IPS DF 6.9 (cell line): ENCODE results near the gene FAM90A1.
"Not testable (repeated sequence)": the region's sequence is repeated elsewhere in the genome, so short reads cannot be mapped to it uniquely, and the experiment has no call there.

Experiments
- DNase-seq: peaks from one replicate; pipeline ENCODE4 v3.0.0-alpha.2; 2013; ENCODE audit warnings: low read depth, low spot score
- H3K27ac ChIP-seq: one replicate; pipeline ENCODE4 v1.5.1; 2013; ENCODE audit warnings: low read length, control low read depth
- H3K27me3 ChIP-seq: 2 replicates; pipeline ENCODE4 v1.6.1; 2013; ENCODE audit warnings: mild to moderate bottlenecking, low read length; ENCODE audit not compliant: control insufficient read depth, insufficient read depth
- H3K36me3 ChIP-seq: 2 replicates; pipeline ENCODE4 v1.6.1; 2013; ENCODE audit warnings: low read length; ENCODE audit not compliant: control insufficient read depth, insufficient read depth
- H3K4me1 ChIP-seq: 2 replicates; pipeline ENCODE4 v1.6.1; 2013; ENCODE audit warnings: low read length; ENCODE audit not compliant: control insufficient read depth, insufficient read depth
- H3K4me3 ChIP-seq: 2 replicates; pipeline ENCODE4 v1.5.1; 2013; ENCODE audit warnings: mild to moderate bottlenecking, low read length
- H3K9me3 ChIP-seq: 2 replicates; pipeline ENCODE4 v1.6.1; 2013; ENCODE audit warnings: low read length, inconsistent platforms; ENCODE audit not compliant: control insufficient read depth, insufficient read depth
- WGBS: extraction: QIAGEN DNeasy Blood & Tissue Kit; methylation state at CpG from one replicate; pipeline ENCODE4 v1.1.7; 2013; ENCODE audit warnings: mixed read lengths, missing lambda C conversion rate; ENCODE audit not compliant: insufficient read length, insufficient coverage; 5-methylcytosine and 5-hydroxymethylcytosine counted together

The FAM90A1 gene

GRCh38 chr12:8226992-8227731 lies at the start of gene FAM90A1:
Gene FAM90A1 (minus strand): TSS chr12:8227618. CDS start chr12:8224832, 2,786 bp downstream.
- H3K27me3 ChIP-seq, H3K4me1 ChIP-seq, H3K9me3 ChIP-seq, H3K4me3 ChIP-seq, H3K27ac ChIP-seq, H3K36me3 ChIP-seq, DNase-seq: not testable (repeated sequence)
- WGBS = no CpG with 5 or more reads among the region's 22 CpGs

- not testable (repeated sequence) for H3K36me3 ChIP-seq, H3K9me3 ChIP-seq, H3K27me3 ChIP-seq, H3K4me1 ChIP-seq, DNase-seq, H3K27ac ChIP-seq, H3K4me3 ChIP-seq
- no CpG with 5 or more reads among the region's 2 CpGs for WGBS
Observed at GRCh38 chr12:8276397-8276796, 49.0 kb upstream of the FAM90A1 start.

DNA sequence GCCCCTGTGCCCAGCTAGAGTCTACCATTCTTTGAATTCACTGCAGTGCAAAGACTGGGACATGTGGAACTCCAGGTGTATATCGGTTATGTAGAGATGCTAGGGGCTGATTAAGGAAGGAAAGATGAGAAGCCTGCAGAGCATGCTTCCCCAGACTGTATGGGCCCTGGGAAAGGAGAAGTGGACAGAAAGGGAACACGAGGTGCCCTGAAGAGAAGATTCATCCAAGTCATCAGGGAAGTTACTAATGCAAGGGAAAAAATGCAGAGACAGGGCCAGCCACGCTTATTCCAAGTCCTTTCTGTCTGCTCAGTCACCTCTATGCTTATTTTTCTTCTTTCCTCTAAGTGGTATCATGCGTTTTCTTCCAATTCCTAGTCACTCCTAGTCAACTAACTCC lies 39.3 kb upstream of the FAM90A1 start:
- not testable (repeated sequence) for DNase-seq, H3K4me1 ChIP-seq, H3K4me3 ChIP-seq, H3K27ac ChIP-seq, H3K9me3 ChIP-seq, H3K27me3 ChIP-seq, H3K36me3 ChIP-seq
- no CpG with 5 or more reads among the region's 4 CpGs for WGBS

DNA sequence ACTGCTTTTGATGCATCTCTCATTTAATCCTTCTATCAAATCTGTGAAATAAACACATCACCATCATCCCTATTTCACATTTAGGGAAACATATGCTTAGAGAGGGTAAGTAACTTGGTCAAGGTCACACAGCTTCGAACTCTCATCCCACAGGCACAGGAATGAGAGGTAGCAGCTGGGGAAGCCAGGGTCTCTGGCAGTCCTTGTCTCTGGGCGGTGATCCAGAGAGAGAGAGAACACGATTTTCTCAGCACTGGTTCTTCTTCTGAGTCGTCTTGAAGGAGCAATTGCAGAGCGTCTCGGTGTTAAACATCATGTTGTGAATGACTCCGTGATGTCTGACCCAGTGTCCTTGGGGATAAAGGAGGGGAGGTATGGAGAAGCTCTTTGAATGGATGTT lies 36.8 kb upstream of the FAM90A1 start:
- not testable (repeated sequence) for H3K27ac ChIP-seq, DNase-seq, H3K27me3 ChIP-seq, H3K4me1 ChIP-seq, H3K9me3 ChIP-seq, H3K36me3 ChIP-seq, H3K4me3 ChIP-seq
- WGBS = no CpG with 5 or more reads among the region's 7 CpGs

GRCh38 chr12:8261111-8261554 lies 33.7 kb upstream of the FAM90A1 start:
- H3K4me1 ChIP-seq, H3K36me3 ChIP-seq, H3K27me3 ChIP-seq, DNase-seq, H3K9me3 ChIP-seq, H3K4me3 ChIP-seq, H3K27ac ChIP-seq: not testable (repeated sequence)
- WGBS = no CpG with 5 or more reads among the region's 14 CpGs

DNA sequence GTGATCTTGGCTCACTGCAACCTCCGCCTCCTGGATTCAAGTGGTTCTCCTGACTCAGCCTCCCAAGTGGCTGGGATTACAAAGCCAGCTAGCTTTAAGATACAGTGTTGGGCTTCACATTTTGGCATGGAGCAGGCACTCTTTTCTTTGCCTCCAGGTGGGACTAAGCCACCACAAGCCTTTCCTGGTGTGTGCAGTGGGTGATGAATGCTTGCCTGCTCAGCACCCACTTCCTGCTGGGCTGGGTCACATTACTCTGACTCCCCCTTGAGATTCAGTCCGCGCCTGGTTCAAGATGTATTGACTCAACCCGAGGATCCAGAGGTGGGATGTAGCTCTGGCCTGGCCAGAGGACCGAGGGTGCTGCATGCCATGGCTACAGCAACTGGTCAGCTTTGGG lies 28.9 kb upstream of the FAM90A1 start:
- not testable (repeated sequence) for H3K27ac ChIP-seq, H3K9me3 ChIP-seq, H3K36me3 ChIP-seq, H3K4me1 ChIP-seq, DNase-seq, H3K4me3 ChIP-seq, H3K27me3 ChIP-seq
- no CpG with 5 or more reads among the region's 5 CpGs for WGBS

- H3K4me1 ChIP-seq, H3K36me3 ChIP-seq, H3K4me3 ChIP-seq, DNase-seq, H3K9me3 ChIP-seq, H3K27me3 ChIP-seq, H3K27ac ChIP-seq: not testable (repeated sequence)
- no CpG with 5 or more reads among the region's 9 CpGs for WGBS
Observed at GRCh38 chr12:8254705-8255104, 27.3 kb upstream of the FAM90A1 start.

GRCh38 chr12:8252056-8252818 lies 24.8 kb upstream of the FAM90A1 start:
- not testable (repeated sequence) for H3K27me3 ChIP-seq, H3K27ac ChIP-seq, H3K4me3 ChIP-seq, DNase-seq, H3K36me3 ChIP-seq, H3K9me3 ChIP-seq, H3K4me1 ChIP-seq
- WGBS = no CpG with 5 or more reads among the region's 29 CpGs

GRCh38 chr12:8251616-8252015 lies 24.2 kb upstream of the FAM90A1 start:
- H3K36me3 ChIP-seq, DNase-seq, H3K27ac ChIP-seq, H3K4me3 ChIP-seq, H3K4me1 ChIP-seq, H3K9me3 ChIP-seq, H3K27me3 ChIP-seq: not testable (repeated sequence)
- WGBS = no CpG with 5 or more reads among the region's 7 CpGs

DNA sequence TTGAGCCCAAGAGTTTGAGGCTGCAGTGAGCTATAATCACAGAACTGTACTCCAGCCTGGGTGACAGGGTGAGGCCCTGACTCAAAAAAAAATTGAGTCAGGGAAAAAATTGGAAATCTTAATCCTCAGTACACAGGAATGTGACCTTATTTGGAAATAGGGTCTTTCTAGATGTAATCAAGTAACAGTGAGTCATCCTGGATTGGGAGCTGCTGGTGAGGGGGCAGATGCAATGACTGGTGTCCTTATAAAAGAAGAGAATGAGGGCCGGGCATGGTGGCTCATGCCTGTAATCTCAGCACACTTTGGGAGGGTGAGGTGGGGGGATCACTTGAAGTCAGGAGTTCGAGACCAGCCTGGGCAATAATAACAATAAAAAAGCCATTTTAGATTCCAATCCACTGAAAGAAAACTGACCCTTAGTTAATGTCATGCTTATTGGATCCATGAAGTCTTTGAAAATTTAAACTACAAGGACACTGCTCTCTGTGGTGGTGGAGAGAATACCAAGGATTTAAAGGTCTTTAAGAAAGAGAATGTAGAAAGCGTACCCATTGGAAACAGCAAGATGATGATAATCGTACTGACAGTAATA lies 19.6 kb upstream of the FAM90A1 start:
- DNase-seq, H3K9me3 ChIP-seq, H3K4me1 ChIP-seq, H3K4me3 ChIP-seq, H3K27me3 ChIP-seq, H3K36me3 ChIP-seq, H3K27ac ChIP-seq: not testable (repeated sequence)
- WGBS = no CpG with 5 or more reads among the region's 4 CpGs
